Stimulated activated CD8-positive, alpha-beta memory T cell treated with anti-CD3 and anti-CD28 coated beads, Interleukin-12 subunit alpha, Interleukin-12 subunit beta, amount 100 ng/mL, for 24 hours (primary cell): Measurements from ENCODE around the gene ZNF385B.

Source experiments
- DNase-seq: peaks from one replicate; pipeline ENCODE4 v3.0.0-alpha.2; 2020; ENCODE audit errors: extremely low read depth

The ZNF385B gene

DNA sequence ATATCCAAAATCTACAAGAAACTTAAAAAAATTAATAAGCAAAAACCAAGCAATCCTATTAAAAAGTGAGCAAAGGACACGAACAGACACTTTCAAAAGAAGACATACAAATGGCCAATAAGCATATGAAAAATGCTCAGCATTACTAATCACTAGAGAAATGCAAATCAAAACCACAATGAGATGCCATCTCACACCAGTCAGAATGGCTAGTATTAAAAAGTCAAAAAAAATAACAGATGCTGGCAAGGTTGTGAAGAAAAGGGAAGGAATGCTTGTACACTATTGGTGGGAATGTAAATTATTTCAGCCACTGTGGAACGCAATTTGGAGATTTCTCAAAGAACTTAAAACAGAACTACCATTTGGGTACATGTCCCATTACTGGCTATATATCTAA, 467.9 kb downstream of the ZNF385B start:
- no peak for DNase-seq
